Stimulated activated CD4-positive, alpha-beta T cell treated with anti-CD3 and anti-CD28 coated beads, TNF-alpha, amount 100 ng/mL, for 4 hours (primary cell): Measurements from ENCODE around the gene MTCL1.

Experiments used
- DNase-seq, 3 experiments: peaks; one replicate each; pipeline ENCODE4 v3.0.0-alpha.2; 2020; ENCODE audit warnings: low read depth in 3 of 3

MTCL1 gene

GRCh38 chr18:8705238-8705960, at the start of gene MTCL1:
Gene MTCL1, plus strand, starts transcription at chr18:8705556. Its CDS starts 105 bp downstream, at chr18:8705661.
- no peak for DNase-seq

DNA sequence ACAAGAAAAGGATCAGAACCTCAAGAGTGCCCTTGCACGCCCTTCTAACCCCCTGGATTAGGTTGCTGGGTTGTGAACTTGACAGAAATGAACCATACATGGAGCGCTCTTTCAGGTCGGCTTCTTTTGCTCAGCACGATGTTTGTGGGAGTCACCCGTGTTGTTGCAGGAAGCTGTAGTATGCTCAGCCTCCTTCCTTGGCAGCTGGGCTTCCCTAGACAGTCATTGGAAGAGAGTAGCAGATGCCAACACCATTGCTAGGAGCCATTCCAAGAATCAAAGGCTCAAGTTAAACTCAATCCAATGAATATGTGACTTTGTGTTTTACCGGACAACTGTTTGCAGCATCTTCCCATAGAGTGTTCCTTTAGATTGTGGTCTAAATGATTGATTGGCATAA, 49.1 kb upstream of the MTCL1 start:
- DNase-seq: no peak

GRCh38 chr18:8657050-8657820, 48.1 kb upstream of the MTCL1 start:
- no peak for DNase-seq

- DNase-seq: no peak
Observed at GRCh38 chr18:8657873-8658470, 47.4 kb upstream of the MTCL1 start.

DNA sequence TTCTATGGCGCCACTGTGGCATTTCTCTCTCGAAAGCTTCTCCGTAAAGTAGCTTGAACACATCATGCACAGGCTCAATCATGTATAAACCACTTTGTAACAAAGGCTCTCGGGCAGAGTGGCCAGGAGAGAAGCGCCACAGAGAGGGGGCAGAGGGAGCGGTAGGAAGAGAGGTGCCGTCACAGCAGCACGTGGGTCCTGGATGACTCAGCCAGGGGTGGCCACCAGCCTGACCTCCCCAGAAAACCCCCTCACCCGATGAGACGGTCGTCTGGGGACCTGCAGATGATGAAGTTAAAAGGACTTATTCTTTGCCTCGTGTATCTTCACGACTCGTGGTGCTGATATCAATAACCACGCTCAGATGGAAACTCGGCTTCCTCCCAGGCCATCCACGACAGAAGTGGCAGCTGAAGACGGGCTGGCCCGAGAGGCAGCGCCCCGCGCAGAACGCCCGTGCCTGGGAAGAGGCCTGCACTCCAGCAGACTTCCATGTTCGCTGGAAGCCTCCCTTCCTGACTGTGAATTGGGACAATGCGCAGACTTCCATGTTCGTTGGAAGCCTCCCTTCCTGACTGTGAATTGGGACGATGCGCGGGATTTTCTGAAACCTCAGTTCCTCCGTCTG, 46.4 kb upstream of the MTCL1 start:
- no peak for DNase-seq

- no peak for DNase-seq
Observed at GRCh38 chr18:8659609-8660242, 45.6 kb upstream of the MTCL1 start.

- no peak for DNase-seq
Observed at GRCh38 chr18:8660316-8660715, 45.0 kb upstream of the MTCL1 start.

DNA sequence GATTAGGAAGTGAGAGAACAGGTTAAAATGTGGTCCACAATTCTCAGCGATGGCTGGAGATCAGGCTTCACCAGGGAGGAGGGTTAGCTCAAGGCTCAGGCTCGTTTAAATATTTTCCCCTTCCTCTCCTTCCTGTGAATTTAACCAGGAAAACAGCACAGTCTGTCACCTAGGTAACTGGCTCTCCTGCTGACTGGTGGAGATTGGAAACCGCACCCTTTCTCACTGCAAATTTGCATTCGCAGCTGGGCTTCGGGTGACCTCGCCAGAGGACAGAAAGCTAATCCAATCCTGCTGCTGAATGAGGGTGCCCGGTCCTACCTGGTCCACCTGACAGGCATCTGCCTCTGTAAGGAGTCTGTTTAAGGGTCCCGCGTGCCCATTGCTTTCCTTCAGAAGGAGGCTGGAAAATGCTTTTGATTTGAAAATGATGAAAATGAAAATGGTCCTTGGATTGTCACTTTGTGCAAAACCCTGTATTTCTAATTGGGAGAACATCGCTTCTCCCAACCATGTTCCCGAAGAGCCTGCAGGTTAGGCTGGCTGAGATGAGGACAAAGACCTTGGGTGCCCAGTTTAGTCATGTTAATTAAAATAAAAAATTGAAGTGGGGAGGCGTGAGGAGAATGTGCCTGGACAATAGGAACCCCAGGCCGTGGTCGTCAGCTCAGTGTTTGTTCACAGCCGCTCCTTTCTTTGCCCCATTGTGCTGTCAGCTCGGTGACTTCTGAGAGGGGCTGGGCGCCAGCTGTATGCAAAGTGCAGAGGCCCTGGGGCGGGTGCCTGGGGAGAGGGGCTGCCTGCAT, 43.4 kb upstream of the MTCL1 start:
- DNase-seq: no peak

DNA sequence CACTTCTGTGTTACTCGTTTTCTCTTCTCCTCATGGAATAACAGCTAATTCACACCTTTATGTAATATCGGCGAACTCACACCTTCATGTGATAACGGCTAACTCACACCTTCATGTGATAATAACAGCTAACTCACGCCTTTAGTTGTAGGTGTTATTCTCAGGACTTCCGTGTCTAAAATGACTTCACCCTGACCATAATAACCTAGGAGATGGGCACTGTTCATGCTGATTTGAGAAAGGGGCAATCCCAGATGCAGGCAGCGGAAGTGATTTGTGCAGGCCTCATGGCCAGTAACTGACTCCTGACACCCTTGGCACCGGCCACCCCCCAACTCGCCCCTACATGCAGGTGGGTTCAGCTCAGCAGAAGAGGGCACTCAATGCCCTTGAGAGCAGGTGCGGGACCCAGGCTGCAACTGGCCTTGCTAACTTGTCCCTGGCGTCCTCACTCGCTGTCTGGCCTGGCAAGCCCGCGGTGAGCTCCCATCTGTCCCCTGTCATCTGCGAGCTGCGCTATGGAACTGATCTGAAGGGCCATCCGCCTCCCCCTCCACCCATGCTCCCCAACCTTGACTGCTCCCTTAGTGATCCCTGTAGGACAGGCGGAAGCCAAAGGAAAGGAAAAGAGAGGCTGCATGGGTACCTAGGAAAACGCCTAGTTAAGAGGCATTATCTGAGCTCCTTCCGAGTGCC, 42.6 kb upstream of the MTCL1 start:
- no peak for DNase-seq

DNA sequence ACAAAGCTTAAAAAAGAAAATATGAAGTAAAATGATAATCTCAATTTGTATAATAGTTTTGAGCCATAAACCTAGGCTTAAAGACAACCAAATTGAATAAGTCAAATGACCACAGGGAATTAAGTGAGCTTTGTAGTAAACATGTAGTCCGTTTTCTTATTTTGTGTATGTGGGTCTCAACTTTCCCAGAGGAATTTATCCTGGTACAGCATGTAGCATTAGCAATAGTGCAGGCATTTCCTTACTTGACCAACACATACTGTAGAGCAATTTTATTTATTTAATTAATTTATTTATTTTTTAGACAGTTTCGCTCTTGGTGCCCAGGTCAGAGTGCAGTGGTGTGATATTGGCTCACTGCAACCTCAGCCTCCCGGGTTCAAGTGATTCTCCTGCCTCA, 37.5 kb upstream of the MTCL1 start:
- no peak for DNase-seq

DNA sequence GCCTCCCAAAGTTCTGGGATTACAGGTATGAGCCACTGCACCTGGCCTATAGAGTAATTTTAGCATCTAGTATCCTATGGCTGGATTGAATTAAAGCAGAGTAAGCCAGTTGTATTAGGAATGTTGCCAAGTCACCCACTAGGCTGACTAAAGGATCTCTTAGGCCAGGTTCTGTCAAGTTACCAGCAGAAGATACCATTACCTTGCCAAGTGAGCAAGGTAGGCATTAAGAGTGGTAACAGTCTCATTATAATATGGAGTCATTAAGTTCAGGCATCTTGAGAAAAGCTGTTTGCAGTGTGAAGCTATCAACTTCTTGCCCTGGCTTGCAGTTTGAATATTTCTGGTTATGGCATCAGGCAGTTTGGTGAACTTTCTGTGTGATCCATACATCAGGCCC, 37.0 kb upstream of the MTCL1 start:
- no peak for DNase-seq

DNA sequence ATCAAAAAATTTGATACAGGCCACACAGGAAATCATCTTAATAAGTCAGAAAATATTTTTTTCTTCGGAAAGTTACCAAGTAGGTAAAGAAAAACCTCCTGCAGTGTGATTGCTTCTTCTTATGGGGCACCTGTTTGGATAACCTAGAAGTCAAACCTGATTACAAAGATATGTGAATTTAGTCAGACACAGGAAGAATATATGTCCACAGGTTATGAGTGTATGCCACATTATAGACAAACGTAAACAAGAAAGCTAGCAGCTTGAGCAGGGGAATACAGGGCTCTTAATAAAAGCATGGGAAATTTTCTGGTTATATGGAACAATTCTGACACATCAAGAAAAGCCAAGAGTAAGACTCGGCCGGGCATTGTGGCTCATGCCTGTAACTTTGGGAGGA, 35.8 kb upstream of the MTCL1 start:
- DNase-seq: no peak

DNA sequence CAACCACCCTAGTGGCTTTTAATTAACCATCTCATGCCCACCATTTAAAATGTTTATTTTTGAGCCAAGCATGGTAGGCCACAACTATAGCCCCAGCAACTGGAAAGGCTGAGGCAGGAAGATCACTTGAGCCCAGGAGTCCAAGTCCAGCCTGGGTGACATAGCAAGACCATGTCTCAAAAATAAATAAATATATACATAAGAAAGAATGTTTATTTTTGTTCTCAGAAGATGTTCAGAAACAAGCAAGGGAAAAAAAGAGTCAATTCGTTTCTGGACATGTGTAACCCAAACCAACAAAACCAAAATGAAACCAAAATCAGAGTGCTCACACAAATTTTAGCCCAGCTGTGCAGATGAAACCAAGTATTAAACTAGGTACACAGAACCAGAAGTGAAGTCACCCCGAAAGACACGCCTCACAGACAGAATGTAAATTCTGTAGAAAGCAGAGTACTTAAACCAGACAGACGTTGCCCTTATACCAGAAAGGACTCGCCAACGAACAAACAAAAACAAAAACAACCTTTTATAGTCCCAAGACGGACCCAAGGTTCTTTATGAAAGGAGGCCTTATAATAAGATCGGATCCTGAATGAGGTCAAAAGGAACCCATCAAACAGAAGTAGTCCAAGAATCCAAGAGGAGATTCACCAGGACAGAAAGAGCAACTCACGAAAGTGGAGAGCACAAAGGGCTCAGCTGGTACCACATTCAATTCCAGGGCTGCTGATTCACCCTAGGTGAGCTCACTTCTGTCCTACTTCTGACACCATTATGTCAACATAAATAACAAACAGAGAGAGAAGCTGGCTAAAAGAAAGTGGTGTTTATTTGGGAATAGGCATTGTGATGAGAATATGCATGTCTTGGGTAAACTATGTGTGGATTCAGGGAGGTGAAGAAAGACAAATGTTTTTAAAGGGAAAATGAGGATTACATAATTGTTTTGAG, 31.8 kb upstream of the MTCL1 start:
- DNase-seq: no peak

- DNase-seq: no peak
Observed at GRCh38 chr18:8675057-8675456, 30.3 kb upstream of the MTCL1 start.

- no peak for DNase-seq
Observed at GRCh38 chr18:8681196-8681595, 24.2 kb upstream of the MTCL1 start.

- DNase-seq: no peak
Observed at GRCh38 chr18:8684577-8684976, 20.8 kb upstream of the MTCL1 start.

GRCh38 chr18:8685141-8685913, 20.0 kb upstream of the MTCL1 start:
- no peak for DNase-seq

GRCh38 chr18:8685914-8686216, 19.5 kb upstream of the MTCL1 start:
- no peak for DNase-seq

- DNase-seq: no peak
Observed at GRCh38 chr18:8686611-8687010, 18.7 kb upstream of the MTCL1 start.
